HEK293T (cell line): ENCODE results near the gene CDK14.

Experiments used
- ARNT ChIP-seq: fragments of 450-650 bp; IDR thresholded peaks from 2 replicates; pipeline ENCODE4 v1.6.1; 2017; ENCODE audit warnings: mild to moderate bottlenecking
- BHLHE40 ChIP-seq: fragments of 450-650 bp; IDR thresholded peaks from 2 replicates; pipeline ENCODE4 v1.6.1; 2016; ENCODE audit warnings: mild to moderate bottlenecking, moderate library complexity, borderline replicate concordance
- ELF4 ChIP-seq: fragments of 450-650 bp; IDR thresholded peaks from 2 replicates; pipeline ENCODE4 v1.6.1; 2017; ENCODE audit warnings: antibody characterized with exemption
- FOXA1 ChIP-seq: fragments of 450-650 bp; IDR thresholded peaks from 2 replicates; pipeline ENCODE4 v1.6.1; 2016; ENCODE audit warnings: mild to moderate bottlenecking
- FOXK2 ChIP-seq: fragments of 450-650 bp; IDR thresholded peaks from 2 replicates; pipeline ENCODE4 v1.6.1; 2016; ENCODE audit warnings: mild to moderate bottlenecking
- FOXM1 ChIP-seq: fragments of 450-650 bp; IDR thresholded peaks from 2 replicates; pipeline ENCODE4 v1.6.1; 2017; ENCODE audit warnings: mild to moderate bottlenecking, borderline replicate concordance
- HDGF ChIP-seq: fragments of 450-650 bp; IDR thresholded peaks from 2 replicates; pipeline ENCODE4 v1.6.1; 2017; ENCODE audit warnings: antibody characterized with exemption, borderline replicate concordance
- L3MBTL2 ChIP-seq: fragments of 450-650 bp; conservative IDR thresholded peaks from 2 replicates; pipeline ENCODE4 v1.6.1; 2016; ENCODE audit warnings: mild to moderate bottlenecking
- LEF1 ChIP-seq: fragments of 450-650 bp; IDR thresholded peaks from 2 replicates; pipeline ENCODE4 v1.6.1; 2017; ENCODE audit warnings: mild to moderate bottlenecking, borderline replicate concordance
- NFRKB ChIP-seq: fragments of 450-650 bp; IDR thresholded peaks from 2 replicates; pipeline ENCODE4 v1.6.1; 2016; ENCODE audit warnings: mild to moderate bottlenecking, moderate library complexity
- PKNOX1 ChIP-seq: fragments of 450-650 bp; IDR thresholded peaks from 2 replicates; pipeline ENCODE4 v1.6.1; 2016
- SP1 ChIP-seq: fragments of 450-650 bp; IDR thresholded peaks from 2 replicates; pipeline ENCODE4 v1.6.1; 2017
- SUZ12 ChIP-seq: fragments of 450-650 bp; IDR thresholded peaks from 2 replicates; pipeline ENCODE4 v1.6.1; 2016; ENCODE audit warnings: mild to moderate bottlenecking

- TF ChIP-seq HDGF = no peak
- TF ChIP-seq L3MBTL2 = no peak
- TF ChIP-seq SUZ12 = no peak
- TF ChIP-seq FOXA1 = no peak
- TF ChIP-seq PKNOX1 = no peak
- TF ChIP-seq FOXK2 = no peak
- TF ChIP-seq ELF4 = no peak
- no peak for TF ChIP-seq ARNT
- no peak for TF ChIP-seq SP1
- TF ChIP-seq FOXM1 = no peak
- no peak for TF ChIP-seq NFRKB
- TF ChIP-seq BHLHE40 = no peak
- no peak for TF ChIP-seq LEF1
Observed at GRCh38 chr7:91228927-91229558, 632.9 kb downstream of the CDK14 start.
